Mesendoderm (in vitro differentiated cells): ENCODE measurements around the gene IP6K3. TPM values are rescaled to one million over a fixed set of nuclear protein-coding genes. Genes with fewer than 3 reads are reported as not detected.
A peak's percentile ranks its signal among the peaks of the same experiment; 100 is the strongest.

Source experiments
- DNase-seq: peaks from one replicate; pipeline ENCODE4 v3.0.0; 2013
- H2AK5ac ChIP-seq: 2 replicates; pipeline ENCODE4 v1.6.1; 2013; ENCODE audit warnings: low read length, inconsistent platforms
- H2BK120ac ChIP-seq: 2 replicates; pipeline ENCODE4 v1.6.1; 2013; ENCODE audit warnings: low read depth, mild to moderate bottlenecking, low read length, moderate library complexity, mixed read lengths
- H2BK15ac ChIP-seq: replicated peaks from 2 replicates; pipeline ENCODE4 v1.6.1; 2013; ENCODE audit warnings: low read depth, mild to moderate bottlenecking, moderate library complexity
- H2BK5ac ChIP-seq: 2 replicates; pipeline ENCODE4 v1.6.1; 2013; ENCODE audit warnings: low read length, inconsistent platforms
- H3K18ac ChIP-seq: 2 replicates; pipeline ENCODE4 v1.6.1; 2013; ENCODE audit warnings: mild to moderate bottlenecking, low read length, mixed read lengths
- H3K23ac ChIP-seq: one replicate; pipeline ENCODE4 v1.6.1; 2013; ENCODE audit warnings: low read length
- H3K27ac ChIP-seq: 2 replicates; pipeline ENCODE4 v1.5.1; 2013; ENCODE audit warnings: low read depth, mild to moderate bottlenecking, inconsistent platforms, low read length, moderate library complexity
- H3K27me3 ChIP-seq: 2 replicates; pipeline ENCODE4 v1.6.1; 2013; ENCODE audit warnings: low read length, control low read depth, mild to moderate bottlenecking, inconsistent platforms; ENCODE audit not compliant: insufficient read depth, poor library complexity
- H3K36me3 ChIP-seq: 2 replicates; pipeline ENCODE4 v1.6.1; 2013; ENCODE audit warnings: low read length, inconsistent platforms; ENCODE audit not compliant: control insufficient read depth, insufficient read depth
- H3K4ac ChIP-seq: one replicate; pipeline ENCODE4 v1.6.1; 2013; ENCODE audit warnings: low read depth, mild to moderate bottlenecking, low read length, moderate library complexity
- H3K4me1 ChIP-seq: 2 replicates; pipeline ENCODE4 v1.6.1; 2013; ENCODE audit warnings: low read depth, low read length, inconsistent platforms; ENCODE audit not compliant: control insufficient read depth
- H3K4me2 ChIP-seq: 2 replicates; pipeline ENCODE4 v1.6.1; 2013; ENCODE audit warnings: low read length
- H3K4me3 ChIP-seq: 2 replicates; pipeline ENCODE4 v1.5.1; 2013; ENCODE audit warnings: mild to moderate bottlenecking, low read length
- H3K56ac ChIP-seq: one replicate; pipeline ENCODE4 v1.6.1; 2013; ENCODE audit warnings: low read length
- H3K79me1 ChIP-seq: 2 replicates; pipeline ENCODE4 v1.6.1; 2013; ENCODE audit warnings: low read length, inconsistent platforms
- H3K79me2 ChIP-seq: 2 replicates; pipeline ENCODE4 v1.6.1; 2013; ENCODE audit warnings: mild to moderate bottlenecking, low read length; ENCODE audit not compliant: control insufficient read depth, insufficient read depth
- H3K9ac ChIP-seq: 2 replicates; pipeline ENCODE4 v1.6.1; 2013; ENCODE audit warnings: low read length, inconsistent platforms
- H4K5ac ChIP-seq: one replicate; pipeline ENCODE4 v1.6.1; 2013; ENCODE audit warnings: low read length
- H4K8ac ChIP-seq: one replicate; pipeline ENCODE4 v1.6.1; 2013; ENCODE audit warnings: low read depth, mild to moderate bottlenecking, control low read depth, low read length, moderate library complexity
- WGBS: extraction: QIAGEN DNeasy Blood & Tissue Kit; methylation state at CpG from one replicate; pipeline ENCODE4 v1.1.7; 2013; ENCODE audit warnings: low lambda C conversion rate, missing lambda C conversion rate; ENCODE audit not compliant: insufficient coverage; ENCODE audit errors: extremely low coverage; 5-methylcytosine and 5-hydroxymethylcytosine counted together
- polyA plus RNA-seq, 2 experiments: library from polyadenylated mRNA; stranded (reverse); fragments of 200-250 nt; gene quantifications; one replicate each; pipeline ENCODE4 v1.2.3, GENCODE V29; 2013

IP6K3 gene, protein sequence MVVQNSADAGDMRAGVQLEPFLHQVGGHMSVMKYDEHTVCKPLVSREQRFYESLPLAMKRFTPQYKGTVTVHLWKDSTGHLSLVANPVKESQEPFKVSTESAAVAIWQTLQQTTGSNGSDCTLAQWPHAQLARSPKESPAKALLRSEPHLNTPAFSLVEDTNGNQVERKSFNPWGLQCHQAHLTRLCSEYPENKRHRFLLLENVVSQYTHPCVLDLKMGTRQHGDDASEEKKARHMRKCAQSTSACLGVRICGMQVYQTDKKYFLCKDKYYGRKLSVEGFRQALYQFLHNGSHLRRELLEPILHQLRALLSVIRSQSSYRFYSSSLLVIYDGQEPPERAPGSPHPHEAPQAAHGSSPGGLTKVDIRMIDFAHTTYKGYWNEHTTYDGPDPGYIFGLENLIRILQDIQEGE
- 0.01 TPM for polyA plus RNA-seq (2013, experiment 1 of 2)
- polyA plus RNA-seq (2013, experiment 2 of 2) = 0.04 TPM

- Histone ChIP-seq H3K79me1 (no peaks in the 10 kb centered on the region), H3K4me2 (no peak within 1 kb of the TSS), H3K27ac (no peak within 1 kb of the TSS), H4K5ac (no peak within 1 kb of the TSS), H3K79me2 (no peaks in the 10 kb centered on the region), H3K27me3 (no peaks in the 10 kb centered on the region), H3K23ac (peak within 1 kb of the TSS; percentile 48), H3K4me1 (peaks cover 8% of the 10 kb centered on the region), H3K56ac (peak within 1 kb of the TSS; percentile 54), H2BK5ac (no peak within 1 kb of the TSS), H3K4me3 (no peak within 1 kb of the TSS), H2BK15ac (no peak within 1 kb of the TSS), H4K8ac (no peak within 1 kb of the TSS), H3K9ac (no peak within 1 kb of the TSS), H2AK5ac (peak within 1 kb of the TSS; percentile 11), H2BK120ac (no peak within 1 kb of the TSS), H3K18ac (no peak within 1 kb of the TSS), H3K4ac (no peak within 1 kb of the TSS), H3K36me3 (no peaks in the 10 kb centered on the region)
- DNase-seq = no peak
- no CpG with 5 or more reads among the region's 10 CpGs for WGBS
These were observed at the start of gene IP6K3 for GRCh38 chr6:33746651-33747100. Gene IP6K3, minus strand, starts transcription at chr6:33746905. Its CDS starts 11,429 bp downstream, at chr6:33735476.

DNA sequence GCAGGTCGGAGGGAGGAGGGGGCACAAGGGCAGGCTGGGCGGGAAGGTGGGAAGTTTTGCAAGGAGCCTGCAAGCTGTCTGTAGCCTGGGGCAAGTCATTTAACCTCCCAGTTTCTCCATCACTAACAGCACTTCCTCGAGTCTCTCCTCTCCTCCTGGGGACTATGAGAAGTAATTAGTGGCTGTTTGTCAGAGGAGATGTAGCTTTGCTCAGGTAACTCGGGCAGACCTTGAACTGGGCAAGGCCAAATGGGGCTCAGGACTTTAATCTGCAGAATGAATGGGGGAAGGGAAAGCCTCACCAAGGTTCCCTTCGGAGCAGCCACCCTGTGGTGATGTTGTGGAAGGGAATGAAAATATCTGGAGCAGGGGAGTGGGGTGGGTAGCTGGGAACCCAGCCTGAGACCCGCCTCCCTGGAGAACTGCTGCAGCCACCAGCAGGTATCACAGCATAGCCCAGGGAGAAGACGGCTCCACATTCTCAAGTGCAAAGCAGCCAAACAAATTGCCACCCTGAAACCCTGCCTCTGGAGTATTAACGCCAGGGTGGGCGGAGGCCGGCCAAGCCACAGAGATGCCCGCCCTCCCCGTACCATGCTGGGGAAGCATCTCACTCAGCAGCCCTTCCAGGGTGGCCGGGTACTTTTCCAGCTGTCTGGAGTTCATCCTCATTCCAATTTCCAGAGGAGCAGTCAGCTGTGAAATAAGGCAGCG, 48.4 kb upstream of the IP6K3 start:
- no CpG with 5 or more reads among the region's 14 CpGs for WGBS
- H3K9ac ChIP-seq = no peak overlapping the region
- no peaks in the 10 kb centered on the region for H3K27me3 ChIP-seq
- peak overlapping the region; percentile 1 for H3K56ac ChIP-seq
- no peaks in the 10 kb centered on the region for H3K79me2 ChIP-seq
- peak overlapping the region; percentile 49 for H3K27ac ChIP-seq
- no peak overlapping the region for H2AK5ac ChIP-seq
- no peak overlapping the region for H4K5ac ChIP-seq
- H3K79me1 ChIP-seq = no peaks in the 10 kb centered on the region
- H3K36me3 ChIP-seq = no peaks in the 10 kb centered on the region
- no peak overlapping the region for H3K4me2 ChIP-seq
- H4K8ac ChIP-seq = no peak overlapping the region
- H3K4ac ChIP-seq = no peak overlapping the region
- peak; percentile 92 for DNase-seq
- H3K4me3 ChIP-seq = no peak overlapping the region
- H2BK120ac ChIP-seq = no peak overlapping the region
- H3K18ac ChIP-seq = peak overlapping the region; percentile 15
- H2BK15ac ChIP-seq = no peak overlapping the region
- peaks cover 2% of the 10 kb centered on the region for H3K4me1 ChIP-seq
- no peak overlapping the region for H2BK5ac ChIP-seq
- H3K23ac ChIP-seq = no peak overlapping the region

DNA sequence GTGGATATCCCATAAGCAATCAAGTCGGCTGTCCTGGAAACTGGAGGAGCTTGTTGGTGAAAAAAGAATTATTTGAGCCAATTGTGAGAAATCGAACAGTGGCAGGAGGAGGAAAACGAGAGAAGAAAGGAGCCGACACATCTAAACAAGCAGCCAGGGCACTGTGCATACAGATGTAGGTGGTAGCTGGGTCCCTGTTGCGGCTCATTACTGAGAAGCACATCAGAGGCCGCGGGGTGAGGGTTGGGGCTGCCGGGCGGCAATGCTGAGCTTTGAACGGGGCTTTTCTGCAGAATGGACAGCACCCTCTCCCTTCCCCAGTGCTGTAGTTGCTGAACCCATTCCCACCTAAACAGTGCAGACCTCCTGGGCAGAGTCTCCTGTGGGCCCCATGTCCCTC, 46.3 kb upstream of the IP6K3 start:
- no CpG with 5 or more reads among the region's 10 CpGs for WGBS
- Histone ChIP-seq H3K4me1 (peaks cover 6% of the 10 kb centered on the region), H3K27me3 (no peaks in the 10 kb centered on the region), H3K23ac (no peak overlapping the region), H3K18ac (no peak overlapping the region), H3K79me1 (no peaks in the 10 kb centered on the region), H3K4me3 (no peak overlapping the region), H2BK120ac (no peak overlapping the region), H3K27ac (no peak overlapping the region), H3K36me3 (no peaks in the 10 kb centered on the region), H3K4ac (no peak overlapping the region), H2AK5ac (no peak overlapping the region), H2BK5ac (no peak overlapping the region), H4K5ac (no peak overlapping the region), H4K8ac (no peak overlapping the region), H3K4me2 (no peak overlapping the region), H3K79me2 (no peaks in the 10 kb centered on the region), H3K56ac (no peak overlapping the region), H3K9ac (no peak overlapping the region), H2BK15ac (no peak overlapping the region)
- no peak for DNase-seq

- WGBS = no CpG with 5 or more reads among the region's 7 CpGs
- no peak overlapping the region for H3K4ac ChIP-seq
- H2BK15ac ChIP-seq = no peak overlapping the region
- no peak overlapping the region for H2BK5ac ChIP-seq
- no peaks in the 10 kb centered on the region for H3K36me3 ChIP-seq
- no peak overlapping the region for H3K18ac ChIP-seq
- H3K4me2 ChIP-seq = no peak overlapping the region
- H3K79me2 ChIP-seq = peaks cover 10% of the 10 kb centered on the region
- H3K4me3 ChIP-seq = no peak overlapping the region
- no peaks in the 10 kb centered on the region for H3K27me3 ChIP-seq
- DNase-seq = no peak
- H4K8ac ChIP-seq = no peak overlapping the region
- peaks cover 4% of the 10 kb centered on the region for H3K79me1 ChIP-seq
- H2BK120ac ChIP-seq = no peak overlapping the region
- H3K9ac ChIP-seq = no peak overlapping the region
- no peak overlapping the region for H3K23ac ChIP-seq
- H2AK5ac ChIP-seq = no peak overlapping the region
- no peak overlapping the region for H3K56ac ChIP-seq
- H3K4me1 ChIP-seq = peaks cover 15% of the 10 kb centered on the region
- H3K27ac ChIP-seq = no peak overlapping the region
- H4K5ac ChIP-seq = no peak overlapping the region
These were observed 44.9 kb upstream of the IP6K3 start for GRCh38 chr6:33791620-33792019.

DNA sequence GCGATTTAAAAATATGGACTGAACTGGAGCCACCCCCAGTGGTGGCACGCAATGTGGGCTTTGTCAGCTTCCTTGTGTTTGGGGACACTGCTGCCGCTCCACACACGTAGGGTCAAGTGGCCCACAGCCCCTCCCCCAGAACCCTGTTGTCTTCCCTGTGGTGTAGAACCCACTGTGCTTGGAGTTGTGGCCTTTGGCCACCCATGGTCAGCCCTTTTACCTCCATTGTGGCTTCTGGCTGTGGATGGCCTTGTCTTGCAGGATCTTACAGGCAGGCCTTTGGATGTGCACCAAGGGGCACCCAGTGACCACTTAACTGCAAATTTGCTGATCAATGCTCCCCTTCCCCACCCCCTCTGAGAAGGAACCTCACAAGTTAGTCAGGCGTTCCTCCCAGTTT, 44.2 kb upstream of the IP6K3 start:
- Histone ChIP-seq H3K4me3 (no peak overlapping the region), H3K4ac (no peak overlapping the region), H3K9ac (no peak overlapping the region), H2AK5ac (no peak overlapping the region), H3K56ac (no peak overlapping the region), H3K4me1 (peaks cover 15% of the 10 kb centered on the region), H3K27ac (no peak overlapping the region), H3K4me2 (no peak overlapping the region), H4K5ac (no peak overlapping the region), H3K23ac (no peak overlapping the region), H3K79me2 (peaks cover 15% of the 10 kb centered on the region), H3K79me1 (peaks cover 6% of the 10 kb centered on the region), H3K36me3 (no peaks in the 10 kb centered on the region), H2BK5ac (no peak overlapping the region), H3K18ac (peak overlapping the region; percentile 6), H3K27me3 (no peaks in the 10 kb centered on the region), H2BK120ac (no peak overlapping the region), H2BK15ac (no peak overlapping the region), H4K8ac (no peak overlapping the region)
- WGBS = no CpG with 5 or more reads among the region's 5 CpGs
- no peak for DNase-seq
